ENCODE data around the gene GALNT1. TPM values are rescaled to one million over a fixed set of nuclear protein-coding genes. Genes with fewer than 3 reads are reported as not detected.

GALNT1 gene
- total and polyA plus RNA-seq, 3 experiments from 2014 or later: 43.9 to 54.8 (median 46.1) TPM

GRCh38 chr18:35662293-35663062, 80.9 kb downstream of the GALNT1 start:
- H3K27ac ChIP-seq (ENCODE audit: low read depth, low read length): no peak overlapping the region
- CTCF ChIA-PET: no interaction called here
- no peak overlapping the region for H3K4me3 Mint-ChIP-seq

DNA sequence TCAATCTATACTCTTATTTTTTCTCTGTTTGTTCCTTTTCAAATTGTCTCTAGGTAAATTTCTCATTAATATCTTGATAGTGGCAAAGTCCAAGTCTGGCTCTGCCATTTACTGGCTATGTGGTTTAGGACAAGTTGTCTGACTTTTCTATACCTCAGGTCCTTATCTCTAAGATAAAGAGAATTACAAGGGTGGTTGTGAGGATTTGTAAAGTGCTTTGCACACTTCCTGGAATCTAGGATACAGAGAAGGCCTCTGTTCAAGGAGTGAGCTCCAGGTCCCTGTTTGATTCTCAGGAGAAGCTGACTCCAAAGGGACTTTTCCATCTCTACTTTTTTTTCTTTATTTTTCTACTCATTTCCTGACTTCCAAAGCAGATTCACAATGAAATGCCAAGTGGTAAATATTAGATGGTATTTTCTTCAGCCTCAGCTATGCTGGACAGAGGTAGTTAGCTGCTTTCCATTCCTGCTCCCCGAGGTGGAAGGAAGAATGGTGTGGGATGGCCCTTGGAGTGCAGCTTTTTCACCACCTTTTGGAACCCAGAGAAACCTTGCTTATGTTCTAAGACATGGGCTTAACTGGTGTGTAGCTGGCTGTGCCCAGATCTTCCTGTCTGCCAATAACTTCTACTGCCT, 90.5 kb downstream of the GALNT1 start:
- POLR2A ChIA-PET: no interaction called here
- no peaks in the 10 kb centered on the region for H3K36me3 ChIP-seq (ENCODE audit: insufficient read depth, low read length)
- H3K36me3 Mint-ChIP-seq: peaks cover 9 to 34% (median 14%) of the 10 kb centered on the region in 3 donors
- peaks cover 0 to 1% (median 0%) of the 10 kb centered on the region in 3 donors for H3K4me1 Mint-ChIP-seq
- H3K9me3 Mint-ChIP-seq: no peaks in the 10 kb centered on the region
- CTCF ChIA-PET: no interaction called here
- H3K27me3 ChIP-seq (ENCODE audit: insufficient read depth, low read length, poor library complexity, severe bottlenecking): no peaks in the 10 kb centered on the region
- no peak overlapping the region for H3K27ac ChIP-seq (ENCODE audit: low read depth, low read length)
- H3K27me3 Mint-ChIP-seq: peaks cover 0 to 2% of the 10 kb centered on the region in 2 donors
- H3K4me1 ChIP-seq (ENCODE audit: insufficient read depth, low read length): no peaks in the 10 kb centered on the region
- no peak for DNase-seq
- H3K27ac Mint-ChIP-seq: peak overlapping the region in 3 of 8 donors; percentile 1 to 82 (median 13)
- no peak overlapping the region for H3K4me3 ChIP-seq (ENCODE audit: low read length)
- H3K9me3 ChIP-seq (ENCODE audit: low read length): no peaks in the 10 kb centered on the region
- H3K4me3 Mint-ChIP-seq: no peak overlapping the region

More at GRCh38 chr18:35662293-35663062, 80.9 kb downstream of the GALNT1 start:
- POLR2A ChIA-PET: no interaction called here
- no peaks in the 10 kb centered on the region for H3K27me3 ChIP-seq (ENCODE audit: insufficient read depth, low read length, poor library complexity, severe bottlenecking)
- Mint-ChIP-seq H3K27ac (peak overlapping the region in 1 of 8 donors; percentile 81), H3K4me1 (peaks cover 5 to 17% (median 11%) of the 10 kb centered on the region in 3 donors), H3K36me3 (peaks cover 35 to 43% (median 36%) of the 10 kb centered on the region in 3 donors), H3K27me3 (no peaks in the 10 kb centered on the region), H3K9me3 (no peaks in the 10 kb centered on the region)
- no peaks in the 10 kb centered on the region for H3K4me1 ChIP-seq (ENCODE audit: insufficient read depth, low read length)
- H3K9me3 ChIP-seq (ENCODE audit: low read length): no peaks in the 10 kb centered on the region
- H3K4me3 ChIP-seq (ENCODE audit: low read length): no peak overlapping the region
- H3K36me3 ChIP-seq (ENCODE audit: insufficient read depth, low read length): no peaks in the 10 kb centered on the region
- no peak for DNase-seq

DNA sequence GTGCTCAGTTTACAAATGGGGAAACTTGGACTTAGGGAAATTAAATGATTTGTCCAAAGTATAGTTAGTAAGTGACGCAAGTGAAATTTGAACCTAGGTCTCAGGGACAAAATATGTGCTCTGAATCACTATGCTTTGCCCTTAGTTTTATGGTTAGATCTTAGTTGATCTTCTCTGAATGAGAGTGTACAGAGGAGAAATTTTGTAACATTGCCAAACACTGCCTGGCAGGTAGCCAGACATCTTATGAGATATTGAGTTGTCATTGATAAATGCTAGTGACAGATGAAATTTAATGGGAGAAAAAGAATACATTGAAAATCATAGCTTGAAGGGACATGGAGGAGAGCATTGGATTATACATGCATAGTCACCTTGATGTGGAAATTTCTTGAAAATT, 91.4 kb downstream of the GALNT1 start:
- POLR2A ChIA-PET: no interaction called here

GRCh38 chr18:35673682-35674081, 92.1 kb downstream of the GALNT1 start:
- peaks cover 0 to 2% of the 10 kb centered on the region in 2 donors for H3K27me3 Mint-ChIP-seq
- ChIA-PET CTCF (no interaction called here), POLR2A (no interaction called here)
- DNase-seq: no peak
- no peaks in the 10 kb centered on the region for H3K4me1 ChIP-seq (ENCODE audit: insufficient read depth, low read length)
- H3K27ac Mint-ChIP-seq: no peak overlapping the region
- H3K27ac ChIP-seq (ENCODE audit: low read depth, low read length): no peak overlapping the region
- peaks cover 0 to 1% (median 0%) of the 10 kb centered on the region in 3 donors for H3K4me1 Mint-ChIP-seq
- peaks cover 0 to 32% (median 10%) of the 10 kb centered on the region in 3 donors for H3K36me3 Mint-ChIP-seq
- H3K27me3 ChIP-seq (ENCODE audit: insufficient read depth, low read length, poor library complexity, severe bottlenecking): no peaks in the 10 kb centered on the region
- no peaks in the 10 kb centered on the region for H3K9me3 ChIP-seq (ENCODE audit: low read length)
- H3K36me3 ChIP-seq (ENCODE audit: insufficient read depth, low read length): no peaks in the 10 kb centered on the region
- H3K4me3 Mint-ChIP-seq: no peak overlapping the region
- H3K9me3 Mint-ChIP-seq: no peaks in the 10 kb centered on the region
- H3K4me3 ChIP-seq (ENCODE audit: low read length): no peak overlapping the region

More for the DNA sequence above, 91.4 kb downstream of the GALNT1 start:
- Mint-ChIP-seq H3K4me3 (no peak overlapping the region), H3K27me3 (peaks cover 0 to 2% of the 10 kb centered on the region in 2 donors), H3K4me1 (peaks cover 0 to 1% (median 0%) of the 10 kb centered on the region in 3 donors), H3K27ac (no peak overlapping the region), H3K9me3 (no peaks in the 10 kb centered on the region), H3K36me3 (peaks cover 4 to 32% (median 10%) of the 10 kb centered on the region in 3 donors)
- no peaks in the 10 kb centered on the region for H3K4me1 ChIP-seq (ENCODE audit: insufficient read depth, low read length)
- H3K36me3 ChIP-seq (ENCODE audit: insufficient read depth, low read length): no peaks in the 10 kb centered on the region
- no peak overlapping the region for H3K4me3 ChIP-seq (ENCODE audit: low read length)
- H3K9me3 ChIP-seq (ENCODE audit: low read length): no peaks in the 10 kb centered on the region
- no peak overlapping the region for H3K27ac ChIP-seq (ENCODE audit: low read depth, low read length)
- CTCF ChIA-PET: no interaction called here
- no peak for DNase-seq
- H3K27me3 ChIP-seq (ENCODE audit: insufficient read depth, low read length, poor library complexity, severe bottlenecking): no peaks in the 10 kb centered on the region

DNA sequence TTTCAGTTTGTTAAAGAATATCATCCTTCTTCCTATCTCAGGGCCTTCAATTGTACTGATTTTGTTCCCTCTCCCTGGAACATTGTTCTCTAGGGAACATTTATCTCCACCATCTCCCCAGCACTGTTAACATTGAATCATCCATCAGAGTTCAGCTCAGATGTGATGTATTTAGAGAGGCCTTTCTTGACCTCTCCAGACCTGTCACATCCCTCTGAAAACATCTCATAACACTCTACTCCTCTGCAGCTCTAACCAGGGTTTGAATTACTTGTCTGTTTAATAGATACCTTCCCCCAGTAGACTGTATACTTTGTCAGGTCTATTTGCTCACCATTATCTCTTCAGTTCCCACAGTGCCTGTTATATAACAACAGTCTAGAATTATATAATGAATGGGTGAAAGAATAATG, 98.6 kb downstream of the GALNT1 start:
- Histone ChIP-seq H3K4me3 (ENCODE audit: low read length) (no peak overlapping the region), H3K27ac (ENCODE audit: low read depth, low read length) (no peak overlapping the region), H3K36me3 (ENCODE audit: insufficient read depth, low read length) (no peaks in the 10 kb centered on the region), H3K9me3 (ENCODE audit: low read length) (no peaks in the 10 kb centered on the region), H3K27me3 (ENCODE audit: insufficient read depth, low read length, poor library complexity, severe bottlenecking) (no peaks in the 10 kb centered on the region), H3K4me1 (ENCODE audit: insufficient read depth, low read length) (no peaks in the 10 kb centered on the region)
- no peaks in the 10 kb centered on the region for H3K9me3 Mint-ChIP-seq
- H3K36me3 Mint-ChIP-seq: peaks cover 10 to 59% (median 28%) of the 10 kb centered on the region in 3 donors
- H3K4me1 Mint-ChIP-seq: peaks cover 0 to 3% (median 0%) of the 10 kb centered on the region in 3 donors
- H3K4me3 Mint-ChIP-seq: no peak overlapping the region
- peaks cover 0 to 2% of the 10 kb centered on the region in 2 donors for H3K27me3 Mint-ChIP-seq
- ChIA-PET CTCF (no interaction called here), POLR2A (no interaction called here)
- no peak for DNase-seq
- peak overlapping the region in 2 of 8 donors; percentile 2 to 36 for H3K27ac Mint-ChIP-seq

GRCh38 chr18:35682281-35682867, 100.8 kb downstream of the GALNT1 start:
- peak overlapping the region in 2 of 8 donors; percentile 25 to 50 for H3K27ac Mint-ChIP-seq
- no peaks in the 10 kb centered on the region for H3K9me3 ChIP-seq (ENCODE audit: low read length)
- H3K36me3 Mint-ChIP-seq: peaks cover 10 to 69% (median 23%) of the 10 kb centered on the region in 3 donors
- no peak overlapping the region for H3K4me3 Mint-ChIP-seq
- no peaks in the 10 kb centered on the region for H3K27me3 Mint-ChIP-seq
- peaks cover 0 to 2% (median 0%) of the 10 kb centered on the region in 3 donors for H3K4me1 Mint-ChIP-seq
- ChIA-PET POLR2A (no interaction called here), CTCF (no interaction called here)
- DNase-seq: no peak
- no peak overlapping the region for H3K4me3 ChIP-seq (ENCODE audit: low read length)
- H3K27ac ChIP-seq (ENCODE audit: low read depth, low read length): no peak overlapping the region
- no peaks in the 10 kb centered on the region for H3K36me3 ChIP-seq (ENCODE audit: insufficient read depth, low read length)
- no peaks in the 10 kb centered on the region for H3K9me3 Mint-ChIP-seq
- H3K4me1 ChIP-seq (ENCODE audit: insufficient read depth, low read length): no peaks in the 10 kb centered on the region
- no peaks in the 10 kb centered on the region for H3K27me3 ChIP-seq (ENCODE audit: insufficient read depth, low read length, poor library complexity, severe bottlenecking)

DNA sequence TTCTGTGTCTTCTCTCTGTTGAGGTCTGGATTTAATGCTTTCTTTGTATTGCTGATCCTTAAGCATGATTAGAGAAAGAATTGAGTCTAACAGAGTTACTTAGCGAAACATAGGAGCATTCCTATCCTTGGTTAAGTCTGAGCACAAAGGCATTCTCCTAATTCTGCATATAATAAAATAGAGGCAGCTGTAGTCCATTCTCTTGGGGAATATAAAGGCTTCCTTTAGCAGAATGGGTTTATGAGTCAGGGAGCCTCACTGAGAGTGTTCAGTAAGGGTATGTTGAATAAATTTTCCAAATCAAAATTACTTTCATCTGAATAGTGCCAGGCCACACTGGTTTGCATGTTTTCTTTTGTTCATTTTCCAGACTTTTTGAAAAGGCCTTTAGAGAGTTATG, 101.5 kb downstream of the GALNT1 start:
- POLR2A ChIA-PET: no interaction called here
- Histone ChIP-seq H3K4me1 (ENCODE audit: insufficient read depth, low read length) (no peaks in the 10 kb centered on the region), H3K27me3 (ENCODE audit: insufficient read depth, low read length, poor library complexity, severe bottlenecking) (no peaks in the 10 kb centered on the region), H3K4me3 (ENCODE audit: low read length) (no peak overlapping the region), H3K27ac (ENCODE audit: low read depth, low read length) (no peak overlapping the region), H3K36me3 (ENCODE audit: insufficient read depth, low read length) (no peaks in the 10 kb centered on the region), H3K9me3 (ENCODE audit: low read length) (no peaks in the 10 kb centered on the region)
- Mint-ChIP-seq H3K9me3 (no peaks in the 10 kb centered on the region), H3K4me1 (peaks cover 0 to 2% (median 0%) of the 10 kb centered on the region in 3 donors), H3K4me3 (no peak overlapping the region), H3K27ac (no peak overlapping the region), H3K27me3 (no peaks in the 10 kb centered on the region), H3K36me3 (peaks cover 10 to 70% (median 23%) of the 10 kb centered on the region in 3 donors)
- CTCF ChIA-PET: no interaction called here
- no peak for DNase-seq

- peak overlapping the region in 1 of 8 donors; percentile 52 for H3K27ac Mint-ChIP-seq
- POLR2A ChIA-PET: no interaction called here
- H3K36me3 ChIP-seq (ENCODE audit: insufficient read depth, low read length): no peaks in the 10 kb centered on the region
- H3K27ac ChIP-seq (ENCODE audit: low read depth, low read length): no peak overlapping the region
- H3K27me3 ChIP-seq (ENCODE audit: insufficient read depth, low read length, poor library complexity, severe bottlenecking): no peaks in the 10 kb centered on the region
- H3K4me1 Mint-ChIP-seq: no peaks in the 10 kb centered on the region
- H3K36me3 Mint-ChIP-seq: peaks cover 6 to 60% (median 14%) of the 10 kb centered on the region in 3 donors
- no peaks in the 10 kb centered on the region for H3K9me3 ChIP-seq (ENCODE audit: low read length)
- H3K9me3 Mint-ChIP-seq: no peaks in the 10 kb centered on the region
- H3K4me1 ChIP-seq (ENCODE audit: insufficient read depth, low read length): no peaks in the 10 kb centered on the region
- no peaks in the 10 kb centered on the region for H3K27me3 Mint-ChIP-seq
- H3K4me3 Mint-ChIP-seq: no peak overlapping the region
- H3K4me3 ChIP-seq (ENCODE audit: low read length): no peak overlapping the region
- DNase-seq: no peak
- CTCF ChIA-PET: no interaction called here
Measured at GRCh38 chr18:35688757-35689156, 107.2 kb downstream of the GALNT1 start.
